DND-41 (cell line): ENCODE results near the gene TCIRG1.

Experiments
- CTCF ChIP-seq: IDR thresholded peaks from 2 replicates; pipeline ENCODE4 v1.5.1; 2012; ENCODE audit warnings: borderline replicate concordance, low read length, moderate library complexity, mild to moderate bottlenecking; ENCODE audit not compliant: poor library complexity, severe bottlenecking; ENCODE audit errors: extremely low read depth
- EZH2 ChIP-seq: IDR thresholded peaks from 3 replicates; pipeline ENCODE4 v1.6.1; 2012; ENCODE audit warnings: borderline replicate concordance, low read depth, mild to moderate bottlenecking, moderate library complexity, low read length, inconsistent platforms; ENCODE audit not compliant: severe bottlenecking

DNA sequence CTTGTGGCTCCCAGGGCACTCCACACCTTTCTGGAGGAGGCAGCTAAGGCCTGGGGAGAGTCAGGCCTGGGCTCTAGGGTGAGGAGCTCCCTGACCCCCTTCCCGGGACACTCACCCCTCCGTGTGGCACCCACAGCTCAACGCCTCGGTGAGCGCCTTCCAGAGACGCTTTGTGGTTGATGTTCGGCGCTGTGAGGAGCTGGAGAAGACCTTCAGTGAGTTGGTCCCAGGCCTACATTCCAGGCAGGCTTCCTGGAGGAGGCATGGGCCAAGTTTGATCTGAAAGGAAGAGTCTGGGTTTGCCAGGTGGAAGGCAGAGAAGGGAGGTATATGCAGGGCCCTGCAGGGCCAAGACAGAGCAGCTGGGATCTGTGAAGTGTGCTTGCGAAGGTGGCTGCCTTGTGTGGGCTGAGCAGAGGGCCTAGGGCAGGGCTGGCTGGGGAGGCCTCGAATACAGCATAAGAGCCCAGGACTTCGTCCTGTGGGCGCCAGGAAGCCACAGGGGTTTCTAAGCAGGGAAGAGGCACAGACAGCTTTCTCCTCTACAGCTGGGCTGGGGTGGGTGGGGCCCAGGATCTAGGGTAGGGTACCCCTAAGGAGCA is 2.9 kb downstream of the TCIRG1 start:
- TF ChIP-seq EZH2 (no peak), CTCF (no peak)
